Stimulated activated CD4-positive, alpha-beta T cell treated with anti-CD3 and anti-CD28 coated beads, TNF-alpha, amount 100 ng/mL, for 24 hours (primary cell): ENCODE results near the gene SEC22C.
"Not testable (repeated sequence)": the region's sequence is repeated elsewhere in the genome, so short reads cannot be mapped to it uniquely, and the experiment has no call there.

Experiments used
- DNase-seq, 3 experiments: peaks; one replicate each; pipeline ENCODE4 v3.0.0-alpha.2; 2020; ENCODE audit warnings: low read depth in 3 of 3

Gene SEC22C

GRCh38 chr3:42581400-42581708 lies 413 bp downstream of the SEC22C start:
- DNase-seq: no peak

DNA sequence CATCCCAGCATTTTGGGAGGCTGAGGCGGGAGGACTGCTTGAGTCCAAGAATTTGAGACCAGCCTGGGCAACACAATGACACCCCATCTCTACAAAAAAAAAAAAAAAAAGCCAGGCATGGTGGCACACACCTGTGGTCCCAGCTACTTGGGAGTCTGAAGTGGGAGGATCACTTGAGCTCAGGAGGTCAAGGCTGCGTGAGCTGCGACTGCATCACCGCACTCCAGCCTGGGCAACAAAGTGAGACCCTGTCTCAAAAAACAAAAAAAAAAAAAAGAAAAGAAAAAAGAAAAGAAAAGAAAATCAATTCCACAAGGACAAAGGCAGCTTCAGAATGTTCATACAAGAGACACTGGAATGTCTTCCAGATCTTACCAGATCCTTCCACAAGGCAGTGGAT lies 2.4 kb downstream of the SEC22C start:
- DNase-seq: not testable (repeated sequence)

DNA sequence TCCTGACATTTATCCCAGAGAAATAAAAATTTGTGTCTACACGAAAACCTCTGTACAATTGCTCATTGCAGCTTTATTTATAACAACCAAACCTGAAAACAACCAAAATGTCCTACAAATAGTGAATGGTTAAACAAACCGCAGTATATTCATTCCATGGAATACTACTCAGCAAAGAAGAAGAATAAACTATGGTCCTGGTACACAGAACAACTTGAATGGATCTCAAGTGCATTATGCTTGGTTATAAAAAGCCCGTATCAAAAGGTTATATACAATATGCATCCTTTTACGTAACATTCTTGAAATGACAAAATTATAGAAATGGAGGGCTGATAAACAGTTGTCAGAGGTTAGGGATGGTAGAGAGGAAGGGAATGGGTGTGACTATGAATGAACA lies 3.7 kb downstream of the SEC22C start:
- DNase-seq: no peak

DNA sequence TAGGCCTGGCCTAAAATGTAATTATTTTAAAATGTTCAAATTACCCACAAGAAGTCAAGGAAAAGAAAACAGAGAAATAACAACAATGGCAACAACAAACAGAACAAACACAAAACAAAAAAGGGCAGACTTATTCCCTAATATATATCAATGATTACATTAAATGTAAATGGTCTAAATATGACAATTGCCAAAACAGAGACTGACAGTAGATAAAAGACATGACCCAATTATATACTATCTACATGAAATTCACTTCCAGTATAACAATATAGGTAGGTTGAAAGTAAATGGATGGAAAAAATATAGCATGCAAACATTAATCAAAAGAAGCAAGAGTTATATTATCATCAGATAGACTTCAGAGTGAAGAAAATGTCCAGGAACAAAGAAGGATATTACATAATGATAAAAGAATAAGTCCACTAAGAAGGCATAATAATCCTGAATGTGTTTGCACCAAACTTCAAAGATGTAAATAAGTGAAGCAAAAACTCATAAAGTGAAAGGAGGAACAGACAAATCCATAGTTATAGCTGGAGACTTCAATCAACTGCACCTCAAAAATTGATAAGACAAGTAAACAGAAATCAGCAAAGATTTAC lies 6.5 kb downstream of the SEC22C start:
- DNase-seq: no peak

DNA sequence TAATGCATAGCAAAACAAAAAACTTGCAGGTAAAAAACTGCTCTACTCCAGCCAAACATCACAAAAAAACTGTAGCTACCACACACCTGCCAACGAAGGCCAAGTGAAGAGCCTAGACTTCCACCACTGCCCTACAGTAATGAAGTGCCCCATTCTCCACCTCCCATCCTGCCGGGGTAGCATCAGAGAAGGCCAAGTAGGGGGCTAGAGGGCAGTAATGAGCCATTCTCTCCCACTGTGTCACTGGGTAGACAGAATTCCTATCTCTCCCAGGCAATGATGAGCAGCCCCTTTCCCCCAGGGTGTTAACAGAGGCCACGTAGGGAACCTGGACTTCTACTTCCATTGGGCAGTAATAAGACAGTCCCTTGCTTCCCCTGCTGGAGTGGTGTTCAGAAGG lies 9.5 kb downstream of the SEC22C start:
- no peak for DNase-seq

- no peak for DNase-seq
Observed at GRCh38 chr3:42569593-42570142, 12.1 kb downstream of the SEC22C start.

DNA sequence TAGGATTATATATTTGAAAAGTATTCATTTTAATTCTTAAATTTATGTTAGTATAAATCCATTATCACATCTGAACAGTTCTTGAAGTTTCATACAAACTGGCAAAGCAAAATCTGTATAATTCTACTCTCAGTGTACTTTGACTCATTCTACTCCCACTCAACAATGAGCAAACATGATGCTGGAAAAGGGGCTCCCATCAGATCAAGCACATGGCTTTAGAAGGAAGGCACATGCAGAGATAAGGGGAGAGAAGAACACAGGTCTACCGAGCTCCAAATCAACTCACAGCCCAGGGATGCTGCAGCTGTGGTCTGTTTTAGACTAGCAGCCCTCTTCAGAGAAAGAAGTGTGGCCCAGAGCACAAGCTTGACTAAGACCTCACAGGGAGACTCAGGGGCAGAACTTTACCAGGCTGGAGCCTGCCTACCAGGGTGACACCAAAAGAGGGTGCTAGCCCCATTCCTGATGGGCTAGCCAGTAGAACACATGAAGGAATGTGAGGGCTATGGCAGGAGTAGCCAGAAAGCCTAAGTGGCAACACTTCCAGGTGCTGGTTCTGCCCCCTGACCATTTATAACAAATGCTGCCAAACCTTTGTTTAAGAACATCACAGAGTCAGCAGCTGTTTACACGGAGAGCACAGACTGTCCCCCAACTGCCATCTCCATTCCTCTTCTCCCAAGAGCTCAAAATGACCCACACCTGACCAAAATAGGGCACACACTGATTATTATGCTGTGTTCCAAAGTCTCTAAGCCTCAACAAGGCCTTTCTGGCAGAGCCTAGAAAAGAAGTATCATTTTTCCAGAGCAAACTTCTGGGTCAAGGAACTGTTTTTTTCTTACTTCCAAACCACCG lies 19.5 kb downstream of the SEC22C start:
- DNase-seq: no peak

- no peak for DNase-seq
Observed at GRCh38 chr3:42557854-42558253, 23.9 kb downstream of the SEC22C start.

DNA sequence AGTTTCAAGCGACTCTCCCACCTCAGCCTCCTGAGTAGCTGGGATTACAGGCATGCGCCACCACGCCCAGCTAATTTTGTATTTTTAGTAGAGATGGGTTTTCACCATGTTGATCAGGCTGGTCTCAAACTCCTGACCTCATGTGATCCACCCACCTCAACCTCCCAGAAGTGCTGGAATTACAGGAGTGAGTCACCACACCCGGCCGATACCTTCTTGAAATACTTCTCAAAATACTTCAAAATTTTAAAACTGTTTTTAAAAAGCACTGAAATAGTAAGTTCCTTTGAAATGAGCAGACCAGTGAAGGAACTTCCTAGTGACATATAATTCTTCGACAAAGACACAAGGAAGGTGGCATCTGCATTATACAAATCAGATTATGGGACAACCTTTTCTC lies 24.9 kb downstream of the SEC22C start:
- DNase-seq: not testable (repeated sequence)

- DNase-seq: no peak
Observed at GRCh38 chr3:42556089-42556632, 25.6 kb downstream of the SEC22C start.

DNA sequence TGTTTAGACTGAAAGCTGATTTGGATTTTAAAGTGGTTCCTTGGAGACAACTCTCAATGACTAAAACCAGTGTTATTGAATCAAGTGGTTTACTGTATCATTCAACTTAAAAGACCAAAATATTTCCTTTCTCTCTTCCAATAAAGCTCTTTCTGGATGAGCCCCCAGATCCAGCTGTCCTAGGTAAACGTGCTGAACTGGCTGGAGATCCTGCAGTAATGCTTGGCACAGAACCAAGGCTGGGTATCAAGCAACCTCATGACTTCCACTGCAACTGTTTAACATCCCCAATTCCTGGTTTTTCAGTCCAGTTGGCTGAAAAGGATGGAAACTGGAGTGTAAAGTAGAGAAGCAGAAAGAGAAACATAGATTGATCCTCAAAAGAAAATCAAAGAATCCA lies 28.9 kb downstream of the SEC22C start:
- no peak for DNase-seq

GRCh38 chr3:42550250-42550649 lies 31.5 kb downstream of the SEC22C start:
- no peak for DNase-seq

DNA sequence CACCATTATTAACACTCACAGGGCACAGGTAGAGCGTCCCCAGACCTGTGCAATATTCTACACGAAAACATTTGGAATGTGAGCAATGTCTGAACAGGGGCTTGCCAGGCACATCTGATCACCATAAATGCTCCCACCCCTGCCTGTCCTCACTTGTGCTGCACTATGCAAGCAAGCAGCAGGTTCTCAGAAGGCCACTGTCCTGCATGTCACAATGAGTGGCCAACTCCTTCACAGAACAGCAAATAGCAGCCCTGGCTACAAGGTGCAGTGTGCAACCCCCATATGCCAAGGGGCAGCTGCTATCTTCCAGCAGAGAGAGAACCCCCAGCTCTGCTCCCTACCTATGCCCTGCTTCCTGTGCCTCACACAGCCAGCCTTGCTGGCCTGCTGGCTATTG lies 32.6 kb downstream of the SEC22C start:
- DNase-seq: no peak

DNA sequence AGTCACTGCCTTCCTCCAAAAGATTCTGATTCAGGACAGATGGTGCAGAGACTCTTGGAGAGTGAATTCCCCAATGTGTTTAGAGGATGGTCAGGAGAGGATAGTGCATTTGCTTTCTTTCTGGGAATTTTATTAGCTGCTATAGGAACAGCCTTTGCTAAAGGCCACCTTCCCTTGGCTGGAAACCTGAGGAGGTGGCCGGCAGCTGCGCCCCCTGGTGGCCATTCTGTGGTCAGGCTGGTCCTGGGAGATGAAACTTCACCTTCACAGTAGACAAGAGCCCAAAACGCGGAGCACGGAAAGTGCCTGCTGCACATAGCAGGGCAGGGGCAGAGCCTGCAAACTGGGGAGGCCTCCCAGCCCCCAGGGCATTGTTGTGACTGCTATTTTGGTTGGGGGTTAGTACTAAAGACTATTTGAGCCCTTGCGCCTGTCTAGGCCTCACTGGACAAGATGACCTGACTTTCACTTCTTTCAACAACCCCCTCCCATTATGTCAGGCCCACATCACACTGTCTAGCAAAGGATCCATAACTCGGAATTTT lies 34.3 kb downstream of the SEC22C start:
- DNase-seq: peak; percentile 45 to 60 (median 45)

GRCh38 chr3:42546691-42547213 lies 35.0 kb downstream of the SEC22C start:
- DNase-seq: no peak

DNA sequence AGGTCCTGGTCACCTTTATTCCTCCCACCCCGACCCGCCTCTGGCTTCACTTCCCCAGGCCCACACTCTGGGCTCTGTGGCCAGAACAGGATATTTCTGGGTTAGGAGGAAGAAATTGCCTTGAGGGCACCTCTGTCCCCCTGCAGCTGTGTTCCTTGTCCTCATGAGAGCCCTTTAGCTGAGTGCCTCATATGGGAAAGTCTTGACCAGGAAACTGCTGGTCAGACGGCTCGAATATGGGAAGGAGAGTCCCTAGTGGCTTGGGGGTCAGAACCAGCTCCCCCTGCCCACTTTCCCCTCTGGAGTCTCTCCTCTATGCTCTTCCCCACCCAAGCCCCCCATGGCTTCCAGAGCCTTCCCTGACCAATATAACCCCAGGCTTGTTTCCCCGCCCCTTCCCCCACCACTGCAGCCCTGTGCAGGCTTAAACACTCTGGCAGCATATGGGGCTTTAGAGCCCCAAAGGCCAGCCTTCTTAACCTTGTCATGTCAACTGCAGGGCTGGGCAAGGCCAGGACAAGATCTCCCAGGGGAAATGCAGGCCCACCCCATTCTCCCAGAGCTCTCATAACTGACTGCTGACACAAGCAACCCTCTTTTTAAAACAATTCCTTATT lies 36.4 kb downstream of the SEC22C start:
- DNase-seq: no peak

DNA sequence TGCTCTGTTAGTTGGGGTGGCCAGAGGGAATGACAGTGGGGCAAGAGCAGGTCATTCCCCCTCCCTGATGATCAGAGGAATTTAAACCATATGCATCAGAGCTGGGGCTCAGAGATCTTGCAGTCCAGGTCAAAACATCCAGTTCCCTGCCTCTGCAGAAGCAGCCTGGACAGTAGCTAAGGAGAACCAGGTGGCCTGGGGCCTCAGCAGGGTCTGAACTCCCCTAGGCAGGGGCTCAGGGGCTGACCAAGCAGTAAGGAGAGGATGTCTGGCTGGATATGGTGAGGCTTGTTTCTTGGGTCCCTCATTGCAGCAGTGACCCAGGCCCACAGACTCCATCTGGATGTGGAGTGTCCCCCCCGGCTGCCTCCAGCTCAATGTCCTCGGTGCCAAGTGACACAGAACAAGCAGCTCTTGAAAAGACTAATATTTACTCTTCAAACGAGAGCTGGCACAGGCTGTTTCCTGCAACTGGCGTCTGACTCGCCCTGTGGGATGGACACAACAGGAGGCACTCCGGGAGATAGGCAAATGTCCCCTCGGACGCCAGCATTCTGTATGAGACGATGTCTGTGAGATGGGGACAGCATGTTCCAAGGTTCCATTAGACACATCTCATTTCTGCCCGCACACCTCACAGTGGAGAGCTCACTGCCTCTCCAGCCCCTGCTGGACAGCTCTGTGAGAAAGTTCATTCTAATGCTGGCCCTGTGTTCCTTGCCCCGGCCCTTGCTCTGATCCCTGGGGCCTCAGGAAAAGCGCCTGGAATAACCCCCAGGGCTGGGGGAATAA lies 37.1 kb downstream of the SEC22C start:
- DNase-seq: no peak

GRCh38 chr3:42541079-42541478 lies 40.7 kb downstream of the SEC22C start:
- DNase-seq: no peak

DNA sequence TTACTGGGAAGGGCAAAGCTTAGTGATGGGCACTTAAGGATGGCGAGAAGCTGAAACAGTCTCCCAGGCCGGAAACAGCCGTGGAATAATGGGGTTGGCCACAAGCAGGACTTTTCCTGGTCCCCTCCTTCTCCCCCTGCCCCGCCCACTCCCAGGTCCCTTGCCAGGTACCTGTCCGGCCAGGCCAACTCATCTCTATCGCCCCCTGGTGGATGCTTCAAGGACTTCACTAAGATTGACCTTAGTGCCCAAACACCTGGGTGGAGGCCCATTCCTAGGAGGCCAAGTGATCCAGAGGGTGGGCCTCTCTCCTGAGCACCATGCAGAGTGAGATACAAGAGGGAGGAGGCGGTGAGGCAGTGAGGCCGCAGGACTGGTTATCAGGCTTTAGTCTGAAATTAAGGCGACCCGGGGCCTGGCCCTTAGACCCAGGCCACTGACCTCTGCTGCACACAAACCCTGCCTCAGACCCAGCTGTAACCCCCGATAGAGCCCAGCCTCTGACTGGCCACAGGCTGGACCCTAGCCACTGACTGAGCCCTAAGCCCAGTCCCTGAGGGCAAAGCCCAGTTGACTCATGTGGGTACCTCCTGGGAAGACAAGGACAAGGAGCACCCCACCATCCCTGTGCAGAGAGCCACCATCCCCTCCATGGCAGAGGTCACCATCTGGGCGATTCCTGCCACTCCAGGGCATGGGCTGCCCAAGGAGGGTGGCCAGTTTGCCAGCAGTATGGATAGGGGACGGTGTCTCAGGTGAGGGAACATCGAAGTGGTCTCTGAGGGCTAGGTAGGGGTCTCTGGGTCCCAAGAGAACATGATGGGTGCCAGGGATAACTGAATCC lies 41.7 kb downstream of the SEC22C start:
- DNase-seq: peak; percentile 39 to 50 (median 42)

DNA sequence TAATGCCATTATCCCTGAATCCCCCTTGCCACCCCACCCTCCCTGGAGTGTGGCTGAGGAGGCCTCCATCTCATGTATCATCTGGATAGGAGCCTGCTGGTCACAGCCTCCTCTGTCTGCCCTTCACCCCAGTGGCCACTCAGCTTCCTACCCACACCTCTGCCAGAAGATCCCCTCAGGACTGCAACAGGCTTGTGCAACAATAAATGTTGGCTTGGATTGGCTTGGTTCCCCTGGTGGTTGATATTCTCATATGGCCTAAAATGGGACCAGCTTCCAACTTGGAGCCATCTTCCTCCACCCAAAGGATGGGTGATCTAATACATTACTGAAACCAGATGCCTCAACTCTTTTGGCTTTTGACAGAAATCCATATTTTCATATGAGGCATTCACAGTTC lies 44.4 kb downstream of the SEC22C start:
- no peak for DNase-seq
